GM12878 (cell line): ENCODE results near the gene RRAS. TPM values are rescaled to one million over a fixed set of nuclear protein-coding genes. Genes with fewer than 3 reads are reported as not detected.

ENCODE experiments used
- ATAC-seq: fragments of 200-7000 bp; cut with Tn5 transposase; 3 replicates; pipeline ENCODE4 v1.9.1; 2020; ENCODE audit warnings: mild to moderate bottlenecking, moderate library complexity
- BruUV-seq: library from RNA; stranded (reverse); fragments of 400-500 nt; replicated peaks from 2 replicates; lab custom pipeline; 2021; lab: Mats Ljungman, UMichigan
- CTCF ChIA-PET: fragments of 300-600 bp; sonication (Branson Sonifier 250); formaldehyde crosslinking; extraction: SDS; loops from one replicate; lab custom pipeline; 2021; ENCODE audit warnings: inconsistent platforms; lab: Yijun Ruan, JAX
- POLR2A ChIA-PET: fragments of 350-600 bp; formaldehyde crosslinking; extraction: SDS; loops from one replicate; lab custom pipeline; 2021; ENCODE audit warnings: inconsistent platforms; lab: Charles Lee
- RAD21 ChIA-PET: fragments of 300-600 bp; sonication (Branson Sonifier 250); formaldehyde crosslinking; loops from one replicate; lab custom pipeline; 2023; ENCODE audit warnings: antibody characterized with exemption; ENCODE audit not compliant: unreplicated experiment; lab: Charles Lee
- SMC1A ChIA-PET: fragments of 300-600 bp; sonication (Branson Sonifier 250); formaldehyde crosslinking; loops from one replicate; lab custom pipeline; 2023; ENCODE audit not compliant: unreplicated experiment, uncharacterized antibody; lab: Charles Lee
- DNase-seq: peaks from one replicate; pipeline ENCODE4 v3.0.0-alpha.2; 2011; ENCODE audit warnings: low read depth, low spot score
- FAIRE-seq: peaks from 3 replicates; lab custom pipeline; 2011; peaks lifted over from hg19 to GRCh38; lab: Jason Lieb, UNC
- H2AFZ ChIP-seq: 2 replicates; pipeline ENCODE4 v1.6.0; 2011; ENCODE audit warnings: low read depth, low read length, control low read depth; ENCODE audit not compliant: control insufficient read depth
- H3K27ac ChIP-seq: 2 replicates; pipeline ENCODE4 v1.5.1; 2011; ENCODE audit warnings: control low read depth; ENCODE audit not compliant: control insufficient read depth, insufficient read depth
- H3K27me3 ChIP-seq, 2 experiments: replicated peaks in 1 of 2; 2 replicates each; pipeline versions ENCODE4 v1.6.0 to v1.6.1; 2011; ENCODE audit warnings: low read length in 1 of 2; ENCODE audit not compliant: control insufficient read depth in 2 of 2, insufficient read depth in 2 of 2
- H3K36me3 ChIP-seq, 2 experiments: 2 replicates each; pipeline ENCODE4 v1.5.1; 2011; ENCODE audit warnings: low read length in 1 of 2; ENCODE audit not compliant: control insufficient read depth in 2 of 2, insufficient read depth in 2 of 2
- H3K4me1 ChIP-seq: 2 replicates; pipeline ENCODE4 v1.6.1; 2011; ENCODE audit warnings: mild to moderate bottlenecking, low read length, moderate library complexity, mixed read lengths; ENCODE audit not compliant: control insufficient read depth, insufficient read depth
- H3K4me2 ChIP-seq: 2 replicates; pipeline ENCODE4 v1.6.0; 2011; ENCODE audit warnings: control low read depth; ENCODE audit not compliant: control insufficient read depth, insufficient read depth
- H3K4me3 ChIP-seq: fragments of 200-600 bp; sonication (generic); 2 replicates; pipeline ENCODE4 v1.5.1; 2016
- H3K79me2 ChIP-seq: 2 replicates; pipeline ENCODE4 v1.6.0; 2011; ENCODE audit warnings: low read length; ENCODE audit not compliant: control insufficient read depth, insufficient read depth
- H3K9ac ChIP-seq: 2 replicates; pipeline ENCODE4 v1.8.0; 2011; ENCODE audit warnings: low read length, control low read depth, mixed read lengths; ENCODE audit not compliant: control insufficient read depth, insufficient read depth
- H3K9me3 ChIP-seq: replicated peaks from 3 replicates; pipeline ENCODE4 v1.5.1; 2011; ENCODE audit warnings: mild to moderate bottlenecking, low read length; ENCODE audit not compliant: control insufficient read depth, insufficient read depth
- H4K20me1 ChIP-seq: 2 replicates; pipeline ENCODE4 v1.6.0; 2011; ENCODE audit not compliant: control insufficient read depth, insufficient read depth
- FOXK2 ChIP-seq: fragments of 450-650 bp; IDR thresholded peaks from 2 replicates; pipeline ENCODE4 v1.6.1; 2017; ENCODE audit warnings: mild to moderate bottlenecking, moderate library complexity
- HDGF ChIP-seq: fragments of 450-650 bp; IDR thresholded peaks from 2 replicates; pipeline ENCODE4 v1.6.1; 2016; ENCODE audit warnings: antibody characterized with exemption
- JUNB ChIP-seq: IDR thresholded peaks from 2 replicates; pipeline ENCODE4 v1.6.1; 2016; ENCODE audit warnings: antibody characterized with exemption, mild to moderate bottlenecking
- NFIC ChIP-seq: IDR thresholded peaks from 2 replicates; pipeline ENCODE4 v1.6.1; 2012; ENCODE audit warnings: low read depth, mild to moderate bottlenecking, inconsistent platforms, low read length, moderate library complexity
- NR2C2 ChIP-seq: IDR thresholded peaks from 2 replicates; pipeline ENCODE4 v1.6.1; 2011; ENCODE audit warnings: borderline replicate concordance, low read depth; ENCODE audit not compliant: control insufficient read depth, insufficient read length
- ZBED1 ChIP-seq: IDR thresholded peaks from 2 replicates; pipeline ENCODE4 v1.6.1; 2016; ENCODE audit warnings: borderline replicate concordance
- WGBS: methylation state at CpG from one replicate; pipeline ENCODE4 v1.1.6; 2016; ENCODE audit warnings: low lambda C conversion rate; ENCODE audit not compliant: insufficient replicate concordance, insufficient coverage; ENCODE audit errors: missing lambda C conversion rate; 5-methylcytosine and 5-hydroxymethylcytosine counted together
- in situ Hi-C: fragments of 300-500 bp; cut with MboI; formaldehyde crosslinking; loops from 9 replicates; pipeline ENCODE4 v1.14.3; 2018; ENCODE audit warnings: mixed read lengths
- intact Hi-C: fragments of 100-400 bp; cut with micrococcal nuclease; formaldehyde crosslinking; loops from one replicate; pipeline ENCODE4 v1.14.2; 2022; ENCODE audit not compliant: unreplicated experiment
- polyA plus RNA-seq, 11 experiments: library from polyadenylated mRNA; depleted of rRNA in 4 of 11; unstranded in 6 of 11; stranded (reverse) in 5 of 11; fragments of >200 nt; fragmentation: Nextera tagmentation in 4 of 11; fragmentation: Illumina TruSeq in 1 of 11; extraction: Ambion mirVana in 4 of 11; extraction: Trizol in 1 of 11; gene quantifications; 1 replicate in 1 of 11; 2 replicates in 10 of 11; pipeline versions ENCODE4 v1.2.1 to v1.2.3, GENCODE V29; 2011 to 2016; ENCODE audit warnings: inconsistent platforms in 2 of 11, missing spikeins in 2 of 11, low read depth in 1 of 11
- total RNA-seq, 4 experiments: library from RNA; depleted of rRNA in 3 of 4; stranded (reverse); fragments of >200 nt in 3 of 4; fragmentation: Illumina TruSeq in 1 of 4; extraction: Trizol in 1 of 4; gene quantifications; 2 replicates each; pipeline versions ENCODE4 v1.2.1 to v1.2.3, GENCODE V29; 2013 to 2021

Gene RRAS
- total and polyA plus RNA-seq, 10 of the 15 experiments (the other 5 are each of a cell fraction or from before 2014, with no cell fraction given) = 0.24 to 5.8 (median 1.8) TPM

- Histone ChIP-seq H2AFZ (no peak overlapping the region), H3K4me2 (peak overlapping the region; percentile 62), H4K20me1 (no peaks in the 10 kb centered on the region), H3K27ac (no peak overlapping the region; the same call in 1 of the 2 replicates), H3K4me1 (peaks cover 18% of the 10 kb centered on the region), H3K79me2 (peaks cover 36% of the 10 kb centered on the region), H3K9ac (peak overlapping the region; percentile 97; the same call in 1 of the 2 replicates), H3K4me3 (peak overlapping the region; percentile 32), H3K9me3 (no peaks in the 10 kb centered on the region), H3K36me3 (peaks cover 0 to 5% of the 10 kb centered on the region in 2 experiments; a peak in 3 of 4 replicates), H3K27me3 (no peaks in the 10 kb centered on the region)
- ATAC-seq (no peak), DNase-seq (no peak), FAIRE-seq (no peak)
- CTCF ChIA-PET = interaction anchor here (1.0 to 5.1 kb wide), 6 partner anchors 21 to 138 kb away, joined by 3 to 130 read pairs (median 7); partner anchors contain the start of genes BCL2L12, IRF3 and PRMT1
- BruUV-seq = no TSS peak
- TF ChIP-seq JUNB (peak; percentile 62), ZBED1 (no peak), HDGF (peak; percentile 58; the same call in 1 of the 2 replicates), NR2C2 (no peak), FOXK2 (no peak), NFIC (no peak)
- in situ Hi-C loops (no loop called here), intact Hi-C loops (loop anchor here (2.0 to 5.0 kb wide), 2 partner anchors 21 to 51 kb away; partner anchors contain the start of genes BCL2L12, IRF3 and PRR12)
- SMC1A ChIA-PET = interaction anchor here (0.9 to 1.9 kb wide), 5 partner anchors 12 to 36 kb away, joined by 3 to 9 read pairs (median 4); partner anchors contain the start of genes BCL2L12 and IRF3
- RAD21 ChIA-PET = interaction anchor here (1.5 to 5.1 kb wide), 3 partner anchors 21 to 37 kb away, joined by 3 to 131 read pairs (median 6); partner anchors contain the start of gene PRMT1
- WGBS = 19% methylated on average over 2 of the region's 2 CpGs
- POLR2A ChIA-PET = interaction anchor here (0.5 to 6.5 kb wide), 5 partner anchors 22 to 391 kb away, joined by 4 to 200 read pairs (median 23); partner anchors contain the start of genes BCL2L12, IRF3, NOSIP and PRMT1
Observed at GRCh38 chr19:49643466-49643865, 3.5 kb upstream of the RRAS start.
